ENCODE data around the gene MBP. TPM values are rescaled to one million over a fixed set of nuclear protein-coding genes. Genes with fewer than 3 reads are reported as not detected.
A peak's percentile ranks its signal among the peaks of the same experiment; 100 is the strongest.

The MBP gene
- total RNA-seq, 4 donors from 2014 or later: 45.0 to 60.0 (median 51.9) TPM

DNA sequence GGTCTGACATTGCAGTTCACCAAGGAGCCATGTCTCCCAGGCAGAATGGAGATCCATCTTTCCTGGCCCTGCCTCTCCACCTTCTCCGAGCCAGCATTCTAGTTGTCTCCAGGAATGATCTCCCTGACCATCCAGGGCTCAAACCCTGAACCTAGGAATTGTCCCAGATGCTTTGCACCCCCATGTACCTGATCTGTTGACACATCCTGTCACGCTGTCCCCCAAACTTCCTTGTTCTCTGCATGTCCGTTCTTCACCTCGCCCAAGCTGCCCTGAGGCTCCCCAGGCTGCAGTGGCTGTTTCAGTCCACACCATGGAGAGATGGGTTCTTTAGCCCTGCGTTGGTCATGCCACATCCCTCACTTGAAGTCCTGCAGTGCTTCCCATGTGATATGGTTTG, 7.0 kb upstream of the MBP start:
- DNase-seq (ENCODE audit: low spot score in 2 of 2): peak in 1 of 2 donors; percentile 83
- 88 to 89% methylated on average over 5 of the region's 5 CpGs for WGBS, 2 donors
- TF ChIP-seq, protein P1, sequence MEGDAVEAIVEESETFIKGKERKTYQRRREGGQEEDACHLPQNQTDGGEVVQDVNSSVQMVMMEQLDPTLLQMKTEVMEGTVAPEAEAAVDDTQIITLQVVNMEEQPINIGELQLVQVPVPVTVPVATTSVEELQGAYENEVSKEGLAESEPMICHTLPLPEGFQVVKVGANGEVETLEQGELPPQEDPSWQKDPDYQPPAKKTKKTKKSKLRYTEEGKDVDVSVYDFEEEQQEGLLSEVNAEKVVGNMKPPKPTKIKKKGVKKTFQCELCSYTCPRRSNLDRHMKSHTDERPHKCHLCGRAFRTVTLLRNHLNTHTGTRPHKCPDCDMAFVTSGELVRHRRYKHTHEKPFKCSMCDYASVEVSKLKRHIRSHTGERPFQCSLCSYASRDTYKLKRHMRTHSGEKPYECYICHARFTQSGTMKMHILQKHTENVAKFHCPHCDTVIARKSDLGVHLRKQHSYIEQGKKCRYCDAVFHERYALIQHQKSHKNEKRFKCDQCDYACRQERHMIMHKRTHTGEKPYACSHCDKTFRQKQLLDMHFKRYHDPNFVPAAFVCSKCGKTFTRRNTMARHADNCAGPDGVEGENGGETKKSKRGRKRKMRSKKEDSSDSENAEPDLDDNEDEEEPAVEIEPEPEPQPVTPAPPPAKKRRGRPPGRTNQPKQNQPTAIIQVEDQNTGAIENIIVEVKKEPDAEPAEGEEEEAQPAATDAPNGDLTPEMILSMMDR (IDR thresholded peaks at IDR 0.05): no peak
- TF ChIP-seq POLR2A (IDR thresholded peaks at IDR 0.05): no peak
- intact Hi-C loops (cut with DNase I; ENCODE audit: low total_unique reads): no loop called here
- H3K4me3 ChIP-seq (ENCODE audit: low read depth, poor library complexity, severe bottlenecking): no peak overlapping the region

DNA sequence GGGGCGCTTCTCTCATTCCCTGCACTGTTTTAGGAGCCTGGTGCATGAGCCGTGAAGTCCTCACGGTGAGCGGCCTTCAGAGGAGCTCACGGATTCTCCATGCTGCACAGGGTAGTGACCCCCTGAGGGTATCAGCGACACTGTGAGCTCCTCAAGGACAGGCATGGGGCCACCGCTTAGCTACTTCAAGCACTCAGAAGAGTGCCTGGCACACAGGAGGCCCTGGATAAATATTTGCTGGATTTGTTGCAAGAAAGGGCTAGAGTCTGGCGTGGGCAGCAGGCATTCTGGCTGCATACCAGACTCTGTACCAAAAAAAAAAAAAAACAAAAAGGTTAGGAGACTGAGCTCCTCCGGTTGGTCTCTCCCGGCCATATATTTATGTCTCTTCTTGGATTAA, 5.7 kb upstream of the MBP start:
- intact Hi-C loops (cut with DNase I; ENCODE audit: low total_unique reads): no loop called here
- peak in 1 of 2 donors; percentile 78 for DNase-seq (ENCODE audit: low spot score in 2 of 2)

DNA sequence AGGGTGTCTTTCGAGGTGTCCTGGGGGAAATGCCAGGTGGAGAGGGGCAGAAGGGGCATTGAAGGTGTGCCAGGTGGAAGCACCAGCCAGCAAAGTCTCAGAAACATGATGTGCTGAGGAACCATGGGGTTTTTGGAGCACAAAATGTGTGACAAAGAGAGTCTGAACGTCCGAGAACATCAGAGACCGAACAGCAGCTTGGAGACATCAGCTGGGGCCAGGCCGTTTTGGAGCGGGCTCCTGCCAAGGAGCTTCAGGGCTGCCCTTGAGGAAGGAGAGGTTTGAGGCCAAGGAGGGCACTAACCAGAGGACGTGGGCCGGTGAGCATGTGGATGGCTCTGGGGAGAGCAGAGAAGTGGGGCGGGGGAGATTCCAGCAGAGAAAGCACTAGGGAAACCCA, 5.3 kb upstream of the MBP start:
- intact Hi-C loops (cut with DNase I; ENCODE audit: low total_unique reads): no loop called here
- 77 to 80% methylated on average over 9 of the region's 9 CpGs for WGBS, 2 donors
- TF ChIP-seq, protein P1 (IDR thresholded peaks at IDR 0.05): no peak
- no peak for TF ChIP-seq POLR2A (IDR thresholded peaks at IDR 0.05)
- H3K4me3 ChIP-seq (ENCODE audit: low read depth, poor library complexity, severe bottlenecking): no peak overlapping the region
- no peak for DNase-seq (ENCODE audit: low spot score in 2 of 2)

More for the DNA sequence above, 5.7 kb upstream of the MBP start:
- no peak overlapping the region for H3K4me3 ChIP-seq (ENCODE audit: low read depth, poor library complexity, severe bottlenecking)
- 67 to 76% methylated on average over 10 of the region's 10 CpGs for WGBS, 2 donors
- no peak for TF ChIP-seq POLR2A (IDR thresholded peaks at IDR 0.05)
- TF ChIP-seq, protein P1 (IDR thresholded peaks at IDR 0.05): no peak

DNA sequence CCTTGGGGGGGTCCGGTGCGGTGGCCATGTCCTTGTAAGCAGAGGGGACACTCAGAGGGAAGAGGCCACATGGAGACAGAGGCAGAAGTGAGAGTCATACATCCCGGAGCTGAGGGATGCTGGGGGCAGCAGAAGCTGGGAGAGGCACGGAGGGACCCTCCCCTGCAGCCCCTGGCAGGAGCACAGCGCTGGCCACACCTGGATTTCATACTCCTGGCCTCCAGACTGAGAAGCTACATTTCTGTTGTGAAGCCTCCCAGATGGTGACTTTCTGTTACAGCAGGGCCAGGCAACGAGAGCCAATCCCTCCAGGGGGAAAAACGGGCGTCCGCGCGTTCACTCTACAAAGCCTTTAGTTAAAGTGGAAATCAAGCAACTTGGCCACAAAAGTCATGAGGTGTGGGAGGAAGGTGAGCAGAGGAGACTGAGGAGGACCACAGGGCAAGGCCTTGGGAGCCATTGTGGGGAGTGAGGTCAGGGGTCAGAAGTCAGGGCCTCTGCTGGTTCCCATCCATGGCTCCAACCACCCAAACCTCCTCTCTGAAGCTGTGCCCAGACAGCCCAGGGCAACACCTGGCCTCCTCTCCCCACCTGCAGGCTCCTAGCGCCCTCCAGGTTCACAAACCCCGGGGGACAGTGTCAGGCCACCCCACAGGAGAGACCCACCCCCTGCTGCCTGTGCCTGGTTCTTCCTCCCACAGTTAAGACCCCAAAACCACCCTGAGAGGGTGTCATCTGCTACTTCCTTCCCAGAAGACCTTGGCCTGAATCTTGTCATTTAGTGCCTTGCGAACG, 4.5 kb upstream of the MBP start:
- TF ChIP-seq POLR2A (IDR thresholded peaks at IDR 0.05): no peak
- TF ChIP-seq, protein P1 (IDR thresholded peaks at IDR 0.05): no peak
- intact Hi-C loops (cut with DNase I; ENCODE audit: low total_unique reads): no loop called here
- peak in 1 of 2 donors; percentile 77 for DNase-seq (ENCODE audit: low spot score in 2 of 2)
- 79 to 84% methylated on average over 15 of the region's 15 CpGs for WGBS, 2 donors
- no peak overlapping the region for H3K4me3 ChIP-seq (ENCODE audit: low read depth, poor library complexity, severe bottlenecking)

DNA sequence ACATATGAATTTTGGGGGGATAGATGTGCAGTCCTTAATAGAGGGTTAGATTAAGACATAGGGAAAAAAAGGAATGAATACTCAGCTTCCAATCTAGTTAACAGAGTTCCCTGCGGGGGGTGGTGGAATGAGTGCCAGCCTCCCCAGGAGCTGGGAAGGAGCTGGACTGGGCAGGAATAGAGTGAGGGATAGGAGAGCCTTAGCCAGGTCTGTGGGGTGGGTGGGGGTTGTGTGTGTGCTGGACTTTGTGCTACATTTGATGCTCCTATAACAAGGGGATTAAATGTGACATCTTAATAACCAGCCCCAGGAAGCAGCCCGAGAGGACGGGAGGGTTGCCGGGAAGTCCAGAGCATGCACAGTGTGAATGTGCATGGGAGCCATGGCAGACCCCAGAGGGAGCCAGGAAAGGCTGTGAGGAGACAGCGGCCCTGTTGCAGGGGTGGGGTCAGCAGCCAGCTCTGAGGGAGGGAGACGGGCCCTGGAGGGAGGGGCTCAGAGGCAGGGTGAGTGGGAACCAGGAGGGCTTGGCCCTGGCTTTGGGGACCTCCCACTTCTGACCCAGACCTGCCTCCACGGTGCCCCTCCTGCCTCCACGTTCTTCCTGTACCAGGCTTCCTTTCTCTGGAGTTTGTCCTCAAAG, 3.6 kb upstream of the MBP start:
- intact Hi-C loops (cut with DNase I; ENCODE audit: low total_unique reads): no loop called here
- TF ChIP-seq POLR2A (IDR thresholded peaks at IDR 0.05): no peak
- TF ChIP-seq, protein P1 (IDR thresholded peaks at IDR 0.05): no peak
- WGBS, 2 donors: 86 to 88% methylated on average over 8 of the region's 8 CpGs
- peak in 1 of 2 donors; percentile 77 for DNase-seq (ENCODE audit: low spot score in 2 of 2)
- H3K4me3 ChIP-seq (ENCODE audit: low read depth, poor library complexity, severe bottlenecking): no peak overlapping the region

Data from lower leg skin (tissue), 4 donors.